ENCODE data around the gene KCNN1.
"Not testable (repeated sequence)": the region's sequence is repeated elsewhere in the genome, so short reads cannot be mapped to it uniquely, and the experiment has no call there.

DNA sequence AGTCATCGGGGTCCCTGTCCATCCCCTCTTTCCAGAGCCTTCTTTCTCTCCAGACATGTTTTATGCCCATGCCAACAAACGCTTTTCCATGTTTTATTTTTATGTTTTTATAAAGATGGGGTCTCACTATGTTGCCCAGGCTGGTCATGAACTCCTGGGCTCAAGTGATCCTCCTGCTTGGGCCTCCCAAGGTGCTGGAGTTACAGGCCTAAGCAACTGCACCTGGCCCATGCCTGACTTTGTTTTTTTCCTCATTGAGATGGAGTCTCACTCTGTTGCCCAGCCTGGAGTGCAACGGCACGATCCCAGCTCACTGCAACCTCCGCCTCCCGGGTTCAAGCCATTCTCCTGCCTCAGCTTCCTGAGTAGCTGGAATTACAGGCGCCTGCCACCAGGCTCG, 19.7 kb downstream of the KCNN1 start:
- not testable (repeated sequence) for TF ChIP-seq CTCF, POLR2AphosphoS5 (IDR thresholded peaks at IDR 0.05)

Measured in breast epithelium (tissue), 3 donors.